ENCODE data around the gene THSD7A.

- TF ChIP-seq CTCF (conservative IDR thresholded peaks at IDR 0.05) (no peak), EZH2 (IDR thresholded peaks at IDR 0.05; ENCODE audit: low read depth) (no peak)
Observed at GRCh38 chr7:11513460-11513859, 318.5 kb downstream of the THSD7A start.
